Mucosa of stomach (tissue), 1 donor: ENCODE results near the gene RLIM.
"Not testable (repeated sequence)": the region's sequence is repeated elsewhere in the genome, so short reads cannot be mapped to it uniquely, and the experiment has no call there.

Experiments used
- H3K27me3 ChIP-seq: one replicate; pipeline ENCODE4 v1.7.0; 2013; ENCODE audit warnings: mild to moderate bottlenecking, low read length; ENCODE audit not compliant: control insufficient read depth, insufficient read depth
- H3K36me3 ChIP-seq: one replicate; pipeline ENCODE4 v1.7.0; 2013; ENCODE audit warnings: low read length; ENCODE audit not compliant: control insufficient read depth, insufficient read depth
- H3K4me1 ChIP-seq: one replicate; pipeline ENCODE4 v1.7.0; 2013; ENCODE audit warnings: mild to moderate bottlenecking, low read length; ENCODE audit not compliant: control insufficient read depth, insufficient read depth
- H3K4me3 ChIP-seq: one replicate; pipeline ENCODE4 v1.7.0; 2013; ENCODE audit warnings: low read length
- H3K9ac ChIP-seq: one replicate; pipeline ENCODE4 v1.7.0; 2013; ENCODE audit warnings: mild to moderate bottlenecking, low read length, moderate library complexity
- H3K9me3 ChIP-seq: one replicate; pipeline ENCODE4 v1.7.0; 2013; ENCODE audit warnings: mild to moderate bottlenecking, low read length, moderate library complexity; ENCODE audit not compliant: control insufficient read depth
- donor health status: Pancreatic carcinoma.

RLIM gene, protein sequence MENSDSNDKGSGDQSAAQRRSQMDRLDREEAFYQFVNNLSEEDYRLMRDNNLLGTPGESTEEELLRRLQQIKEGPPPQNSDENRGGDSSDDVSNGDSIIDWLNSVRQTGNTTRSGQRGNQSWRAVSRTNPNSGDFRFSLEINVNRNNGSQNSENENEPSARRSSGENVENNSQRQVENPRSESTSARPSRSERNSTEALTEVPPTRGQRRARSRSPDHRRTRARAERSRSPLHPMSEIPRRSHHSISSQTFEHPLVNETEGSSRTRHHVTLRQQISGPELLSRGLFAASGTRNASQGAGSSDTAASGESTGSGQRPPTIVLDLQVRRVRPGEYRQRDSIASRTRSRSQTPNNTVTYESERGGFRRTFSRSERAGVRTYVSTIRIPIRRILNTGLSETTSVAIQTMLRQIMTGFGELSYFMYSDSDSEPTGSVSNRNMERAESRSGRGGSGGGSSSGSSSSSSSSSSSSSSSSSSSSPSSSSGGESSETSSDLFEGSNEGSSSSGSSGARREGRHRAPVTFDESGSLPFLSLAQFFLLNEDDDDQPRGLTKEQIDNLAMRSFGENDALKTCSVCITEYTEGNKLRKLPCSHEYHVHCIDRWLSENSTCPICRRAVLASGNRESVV

DNA sequence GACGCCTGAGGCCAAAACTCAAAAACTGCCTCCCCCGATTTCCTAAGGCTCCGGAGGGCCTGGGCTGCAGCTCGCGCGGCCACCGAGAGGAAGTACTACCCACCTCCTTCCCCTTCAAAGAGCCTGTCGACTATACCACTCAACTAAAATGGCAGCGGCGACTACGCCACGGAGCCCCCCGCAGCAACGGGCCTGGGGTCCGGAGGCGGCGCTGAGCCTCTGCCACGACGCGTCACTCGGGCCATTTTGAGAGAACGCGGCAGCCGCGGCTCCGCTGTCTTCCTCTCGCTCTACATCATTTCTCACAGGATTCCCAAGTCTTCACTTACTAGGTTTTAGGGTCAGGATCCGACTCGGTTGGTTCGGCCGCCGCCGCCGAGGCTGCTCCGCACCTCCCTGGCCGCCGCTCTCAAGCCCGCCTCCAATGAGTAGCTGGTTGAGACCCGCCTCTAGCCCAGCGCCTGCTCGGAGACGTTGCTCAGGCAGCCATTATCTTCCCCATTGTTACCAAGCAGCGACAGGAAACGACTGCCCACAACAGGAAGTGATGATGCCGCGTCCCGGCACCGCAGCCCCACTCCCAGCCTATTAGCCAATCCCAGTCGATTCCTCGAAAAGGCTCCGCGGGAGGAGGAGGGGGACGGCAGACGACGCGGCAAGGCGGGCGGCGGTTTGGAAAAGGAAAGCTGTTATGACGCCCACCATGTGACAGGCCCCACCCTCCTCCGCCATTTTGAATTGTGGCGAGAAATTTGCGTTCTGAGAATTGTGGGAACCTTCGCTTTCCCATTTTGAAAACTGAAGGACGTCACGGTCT, at the start of gene RLIM:
RLIM (minus strand) TSS at position 532 of the 817 bp plus-strand sequence. CDS start 18,647 bp downstream, outside the sequence.
- Histone ChIP-seq H3K4me3 (peak within 1 kb of the TSS; percentile 56), H3K9ac (peak within 1 kb of the TSS; percentile 98), H3K9me3 (no peaks in the 10 kb centered on the region), H3K36me3 (no peaks in the 10 kb centered on the region), H3K27me3 (no peaks in the 10 kb centered on the region), H3K4me1 (no peaks in the 10 kb centered on the region)

DNA sequence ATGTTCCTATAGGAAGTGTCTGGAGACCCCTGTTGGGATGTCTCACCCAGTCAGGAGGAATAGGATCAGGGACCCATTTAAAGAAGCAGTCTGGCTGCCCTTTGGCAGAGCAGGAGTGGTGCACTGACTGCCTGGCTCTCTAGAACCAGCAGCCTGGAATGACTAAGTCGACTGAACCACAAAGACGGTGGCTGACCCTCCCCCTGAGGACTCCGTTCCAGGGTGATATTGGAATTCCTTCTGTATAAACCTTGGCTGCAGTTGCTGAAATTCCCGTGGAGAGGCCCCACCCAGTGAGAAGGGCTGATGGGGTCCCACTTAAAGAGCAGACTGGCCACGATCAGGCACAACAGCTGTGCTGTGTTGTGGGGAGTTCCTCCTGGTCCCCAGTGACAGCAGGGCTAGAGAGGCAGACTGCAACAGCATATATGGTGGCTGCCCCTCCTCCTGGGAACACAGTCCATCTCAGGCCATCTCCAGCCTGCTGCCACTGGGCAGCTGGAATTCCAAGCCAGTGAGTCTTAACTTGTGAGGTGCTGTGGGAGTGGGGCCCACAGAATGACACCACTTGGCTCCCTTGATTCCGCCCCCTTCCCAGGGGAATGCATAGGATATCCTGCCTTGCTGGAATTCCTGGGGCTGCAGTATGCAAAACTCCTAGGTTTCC, 41.8 kb upstream of the RLIM start:
- Histone ChIP-seq H3K4me3 (no peak overlapping the region), H3K9ac (no peak overlapping the region), H3K36me3 (no peaks in the 10 kb centered on the region), H3K4me1 (no peaks in the 10 kb centered on the region), H3K9me3 (no peaks in the 10 kb centered on the region), H3K27me3 (no peaks in the 10 kb centered on the region)

DNA sequence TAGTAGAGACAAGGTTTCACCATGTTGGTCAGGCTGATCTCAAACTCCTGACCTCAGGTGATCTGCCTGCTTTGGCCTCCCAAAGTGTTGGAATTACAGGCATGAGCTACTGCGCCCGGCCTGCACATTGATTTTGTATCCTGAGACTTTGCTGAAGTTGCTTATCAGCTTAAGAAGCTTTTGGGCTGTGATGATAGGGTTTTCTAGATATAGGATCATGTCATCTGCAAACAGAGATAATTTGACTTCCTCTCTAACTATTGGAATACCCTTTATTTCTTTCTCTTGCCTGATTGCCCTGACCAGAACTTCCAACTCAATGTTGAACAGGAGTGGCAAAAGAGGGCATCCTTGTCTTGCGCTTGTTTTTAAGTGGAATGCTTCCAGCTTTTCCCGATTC, 40.5 kb upstream of the RLIM start:
- H3K4me3 ChIP-seq, H3K27me3 ChIP-seq, H3K4me1 ChIP-seq, H3K9me3 ChIP-seq, H3K9ac ChIP-seq, H3K36me3 ChIP-seq: not testable (repeated sequence)

DNA sequence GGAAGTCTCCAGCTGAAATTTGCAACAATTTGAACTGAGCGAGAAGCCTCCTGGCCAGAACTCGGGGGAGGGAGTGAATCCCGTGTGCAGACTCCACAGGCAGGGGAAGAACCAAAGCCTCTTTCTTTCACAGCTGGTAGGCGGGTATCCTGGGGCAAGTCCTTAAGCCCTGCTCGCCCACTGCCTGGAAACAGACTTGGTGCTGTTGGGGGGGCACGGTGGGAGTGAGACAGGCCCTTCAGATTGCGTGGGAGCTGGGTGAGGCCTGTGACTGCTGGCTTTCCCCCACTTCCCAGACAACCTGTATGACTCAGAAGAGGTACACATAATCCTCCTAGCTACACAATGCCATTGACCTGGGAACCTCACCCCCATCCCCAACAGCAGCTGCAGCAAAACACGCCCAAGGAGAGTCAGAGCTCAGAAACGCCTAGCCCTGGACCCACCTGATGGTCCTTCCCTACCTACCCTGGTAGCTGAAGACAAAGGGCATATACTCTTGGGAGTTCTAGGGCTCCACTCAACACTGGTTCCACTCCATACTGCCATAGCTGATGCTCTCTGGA, 22.4 kb upstream of the RLIM start:
- Histone ChIP-seq H3K36me3 (no peaks in the 10 kb centered on the region), H3K9ac (no peak overlapping the region), H3K27me3 (no peaks in the 10 kb centered on the region), H3K4me3 (no peak overlapping the region), H3K9me3 (no peaks in the 10 kb centered on the region), H3K4me1 (no peaks in the 10 kb centered on the region)

DNA sequence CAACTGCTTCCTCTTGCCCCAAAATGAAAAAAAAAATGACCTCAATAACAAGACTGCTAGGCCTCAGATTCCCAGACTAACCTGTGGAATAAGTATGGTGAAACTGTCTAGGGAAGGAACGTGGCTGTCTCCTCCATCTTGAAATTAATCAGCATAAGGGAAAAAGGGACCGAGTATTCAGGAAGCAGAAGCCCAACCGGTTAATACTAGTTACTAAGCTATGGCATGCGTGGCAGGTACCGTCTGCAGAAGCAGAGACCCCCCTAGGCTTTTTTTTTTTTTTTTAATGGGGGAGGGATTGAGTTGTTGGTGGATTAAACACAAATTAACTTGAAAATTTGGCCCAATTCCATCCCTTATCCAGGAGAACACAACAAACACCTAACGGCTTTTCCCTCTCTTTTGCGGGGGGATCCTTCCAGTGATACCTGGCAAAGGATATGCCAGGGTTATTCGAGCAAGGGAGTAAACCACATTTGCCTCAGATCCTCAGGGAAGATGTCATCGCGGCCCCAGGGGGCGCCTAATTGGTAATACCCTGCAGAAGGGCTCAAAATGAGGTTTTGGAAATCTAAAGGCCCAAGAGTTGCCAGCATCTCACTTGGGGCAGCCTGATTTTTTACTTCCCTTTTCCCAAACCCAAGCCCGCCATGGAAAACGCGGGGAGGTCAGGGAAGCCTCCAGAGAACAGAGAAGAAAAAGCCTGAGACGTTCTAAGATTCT, 893 bp downstream of the RLIM start:
- Histone ChIP-seq H3K9me3 (no peaks in the 10 kb centered on the region), H3K4me3 (peak overlapping the region; percentile 56), H3K27me3 (no peaks in the 10 kb centered on the region), H3K4me1 (no peaks in the 10 kb centered on the region), H3K9ac (peak overlapping the region; percentile 98), H3K36me3 (no peaks in the 10 kb centered on the region)

DNA sequence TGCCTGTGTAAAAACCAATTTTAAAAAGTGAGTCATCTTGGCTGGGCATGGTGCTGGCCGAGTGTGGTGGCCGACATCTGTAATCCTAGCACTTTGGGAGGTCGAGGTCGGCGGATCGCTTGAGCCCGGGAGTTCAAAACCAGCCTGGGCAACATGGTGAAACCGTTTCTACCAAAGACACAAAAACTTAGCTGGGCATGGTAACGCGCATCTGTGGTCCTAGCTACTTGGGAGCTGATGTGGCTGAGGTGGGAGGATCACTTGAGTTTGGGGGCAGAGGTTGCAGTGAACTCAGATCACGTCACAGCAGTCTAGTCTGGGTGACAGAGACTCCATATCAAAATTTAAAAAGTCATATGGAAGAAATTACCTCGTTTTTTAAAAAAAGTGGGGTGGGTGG, 7.6 kb downstream of the RLIM start:
- Histone ChIP-seq H3K4me1 (peaks cover 5% of the 10 kb centered on the region), H3K36me3 (no peaks in the 10 kb centered on the region), H3K4me3 (no peak overlapping the region), H3K9ac (no peak overlapping the region), H3K9me3 (no peaks in the 10 kb centered on the region), H3K27me3 (no peaks in the 10 kb centered on the region)

DNA sequence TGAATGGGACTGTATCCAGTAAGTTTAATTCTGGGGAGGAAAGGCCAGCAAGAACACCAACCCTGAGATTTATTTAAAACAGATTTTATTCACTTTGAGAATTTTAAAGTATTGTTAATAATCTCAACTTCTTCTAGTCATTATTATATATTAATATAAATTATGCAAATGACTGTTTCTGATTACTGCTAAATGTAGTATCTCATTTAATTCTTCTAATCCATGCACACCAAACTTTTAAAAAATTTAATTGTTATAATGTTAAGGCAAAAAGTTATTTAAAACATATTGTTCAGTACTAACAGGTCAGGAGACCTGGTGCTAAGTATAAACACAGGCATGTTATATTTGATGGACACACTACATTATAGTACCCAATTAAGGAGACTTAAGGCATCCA, 8.1 kb downstream of the RLIM start:
- Histone ChIP-seq H3K9me3 (no peaks in the 10 kb centered on the region), H3K36me3 (no peaks in the 10 kb centered on the region), H3K4me1 (peaks cover 5% of the 10 kb centered on the region), H3K4me3 (no peak overlapping the region), H3K9ac (no peak overlapping the region), H3K27me3 (no peaks in the 10 kb centered on the region)

DNA sequence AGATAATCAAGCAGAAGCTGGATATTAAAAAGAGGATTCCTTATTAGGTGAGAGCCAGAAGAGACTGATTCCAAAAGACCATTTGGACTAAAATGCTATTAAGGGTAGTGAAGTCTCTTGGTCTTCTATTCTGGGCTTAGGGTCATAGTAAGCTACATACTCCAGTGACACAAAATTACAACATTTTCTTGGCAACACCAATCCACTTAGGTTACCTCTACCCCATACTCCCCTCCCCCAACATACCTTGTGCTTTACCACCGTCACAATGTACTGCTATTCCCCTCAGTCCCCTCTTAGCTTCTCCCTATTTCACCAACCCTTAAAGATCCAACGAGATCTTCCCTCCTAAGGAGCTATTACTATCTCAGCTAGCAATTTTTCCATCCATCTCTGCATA, 11.4 kb downstream of the RLIM start:
- H3K9ac ChIP-seq = no peak overlapping the region
- H3K4me3 ChIP-seq = no peak overlapping the region
- no peaks in the 10 kb centered on the region for H3K9me3 ChIP-seq
- no peaks in the 10 kb centered on the region for H3K27me3 ChIP-seq
- H3K4me1 ChIP-seq = peaks cover 5% of the 10 kb centered on the region
- H3K36me3 ChIP-seq = no peaks in the 10 kb centered on the region

DNA sequence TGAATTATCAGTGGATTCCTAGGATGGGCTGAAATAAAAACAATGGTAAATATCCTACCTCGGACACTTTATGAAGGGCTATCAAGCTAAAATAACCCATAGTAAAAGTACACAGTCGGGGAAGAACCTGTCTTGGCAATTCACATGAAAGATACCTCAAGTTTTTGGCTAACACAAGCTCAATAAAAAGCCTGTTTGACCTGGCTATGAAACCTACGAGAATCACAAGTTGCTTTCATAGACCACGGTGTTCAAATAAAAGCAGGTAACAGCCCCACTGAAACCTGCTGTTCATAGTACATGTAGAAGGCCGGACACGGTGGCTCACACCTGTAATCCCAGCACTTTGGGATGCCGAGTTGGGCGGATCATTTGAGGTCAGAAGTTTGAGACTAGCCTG, 12.3 kb downstream of the RLIM start:
- Histone ChIP-seq H3K4me3 (no peak overlapping the region), H3K36me3 (no peaks in the 10 kb centered on the region), H3K9ac (no peak overlapping the region), H3K9me3 (no peaks in the 10 kb centered on the region), H3K4me1 (peaks cover 5% of the 10 kb centered on the region), H3K27me3 (no peaks in the 10 kb centered on the region)

DNA sequence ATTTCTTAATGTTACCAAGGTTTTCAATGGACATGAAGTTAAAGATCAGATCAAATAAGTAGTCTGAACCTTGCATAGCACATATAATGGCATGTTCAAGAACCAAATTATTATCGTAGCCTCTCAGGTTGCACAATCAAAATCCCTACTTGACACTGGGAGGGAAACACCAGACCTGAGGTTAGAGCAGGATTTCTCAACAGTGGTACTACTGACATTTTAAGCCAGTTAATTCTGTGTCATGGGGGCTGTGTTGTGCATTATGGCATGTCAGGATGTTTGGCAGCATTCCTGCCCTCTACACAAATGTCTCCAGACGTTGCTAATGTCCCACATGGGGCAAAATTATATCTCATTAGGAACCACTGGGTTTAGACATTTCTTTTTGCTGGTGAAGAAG, 20.8 kb downstream of the RLIM start:
- H3K9ac ChIP-seq = no peak overlapping the region
- no peaks in the 10 kb centered on the region for H3K4me1 ChIP-seq
- no peaks in the 10 kb centered on the region for H3K27me3 ChIP-seq
- no peaks in the 10 kb centered on the region for H3K9me3 ChIP-seq
- no peak overlapping the region for H3K4me3 ChIP-seq
- no peaks in the 10 kb centered on the region for H3K36me3 ChIP-seq

DNA sequence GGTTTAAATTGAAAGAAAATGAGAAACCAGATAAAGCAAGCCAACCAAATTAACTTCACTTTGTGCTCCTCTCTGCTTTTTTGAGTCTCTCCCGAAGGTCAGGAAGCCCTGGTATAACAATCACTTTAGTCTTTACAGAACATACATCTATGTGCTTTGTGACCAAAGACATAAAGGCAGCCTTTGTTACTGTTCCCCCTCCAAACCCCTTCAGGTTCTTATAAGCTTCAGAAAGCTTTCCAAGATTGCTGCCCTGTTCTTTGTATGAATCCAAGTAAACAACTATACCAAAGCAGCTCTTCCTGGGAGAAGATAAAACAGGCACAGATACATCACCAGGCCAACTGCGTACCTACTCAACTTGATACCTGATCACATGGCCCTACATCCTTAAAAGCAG, 28.7 kb downstream of the RLIM start:
- no peaks in the 10 kb centered on the region for H3K36me3 ChIP-seq
- H3K27me3 ChIP-seq = no peaks in the 10 kb centered on the region
- no peaks in the 10 kb centered on the region for H3K4me1 ChIP-seq
- no peak overlapping the region for H3K9ac ChIP-seq
- H3K9me3 ChIP-seq = no peaks in the 10 kb centered on the region
- no peak overlapping the region for H3K4me3 ChIP-seq
